ENCODE results near the gene COBL. TPM values are rescaled to one million over a fixed set of nuclear protein-coding genes. Genes with fewer than 3 reads are reported as not detected.

COBL gene, protein sequence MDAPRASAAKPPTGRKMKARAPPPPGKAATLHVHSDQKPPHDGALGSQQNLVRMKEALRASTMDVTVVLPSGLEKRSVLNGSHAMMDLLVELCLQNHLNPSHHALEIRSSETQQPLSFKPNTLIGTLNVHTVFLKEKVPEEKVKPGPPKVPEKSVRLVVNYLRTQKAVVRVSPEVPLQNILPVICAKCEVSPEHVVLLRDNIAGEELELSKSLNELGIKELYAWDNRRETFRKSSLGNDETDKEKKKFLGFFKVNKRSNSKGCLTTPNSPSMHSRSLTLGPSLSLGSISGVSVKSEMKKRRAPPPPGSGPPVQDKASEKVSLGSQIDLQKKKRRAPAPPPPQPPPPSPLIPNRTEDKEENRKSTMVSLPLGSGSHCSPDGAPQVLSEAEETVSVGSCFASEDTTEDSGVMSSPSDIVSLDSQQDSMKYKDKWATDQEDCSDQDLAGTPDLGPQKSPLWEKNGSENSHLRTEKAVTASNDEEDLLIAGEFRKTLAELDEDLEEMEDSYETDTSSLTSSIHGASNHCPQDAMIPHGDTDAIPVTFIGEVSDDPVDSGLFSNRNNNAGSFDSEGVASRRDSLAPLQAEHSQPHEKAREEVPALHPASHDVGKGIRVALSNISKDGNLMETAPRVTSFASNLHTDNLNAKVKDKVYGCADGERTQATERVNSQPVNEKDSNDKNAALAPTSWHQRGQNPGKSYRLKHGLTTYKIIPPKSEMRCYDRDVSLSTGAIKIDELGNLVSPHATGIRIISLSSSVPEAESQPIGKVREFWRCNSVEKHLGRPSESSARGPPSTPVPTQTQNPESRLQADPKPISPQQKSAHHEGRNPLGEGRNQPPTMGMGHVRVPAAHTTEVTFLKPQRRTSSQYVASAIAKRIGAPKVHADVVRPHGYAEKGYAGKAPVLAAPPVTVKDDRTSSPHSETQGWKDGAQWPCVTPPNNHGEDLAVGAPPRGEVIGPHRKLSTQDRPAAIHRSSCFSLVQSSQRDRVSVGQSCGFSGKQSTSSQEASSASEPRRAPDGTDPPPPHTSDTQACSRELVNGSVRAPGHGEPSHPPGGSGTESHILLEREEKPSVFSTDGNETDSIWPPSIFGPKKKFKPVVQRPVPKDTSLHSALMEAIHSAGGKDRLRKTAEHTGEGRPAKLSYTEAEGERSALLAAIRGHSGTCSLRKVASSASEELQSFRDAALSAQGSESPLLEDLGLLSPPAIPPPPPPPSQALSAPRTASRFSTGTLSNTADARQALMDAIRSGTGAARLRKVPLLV
- 10 to 100 TPM; 17.9 to 26.5 (median 20.6) TPM for polyA plus RNA-seq (ENCODE audit: insufficient read length in 3 of 3)
- long read RNA-seq, donor 1, full-length matches to known transcripts = 1 of 1 reads
- long read RNA-seq, donor 1, partial matches to known transcripts = 0 of 1 reads
- long read RNA-seq, donor 1, other reads (novel, unspliced or antisense) = 0 of 1 reads
- long read RNA-seq, donor 2, full-length matches to known transcripts = 3 of 3 reads
- long read RNA-seq, donor 2, partial matches to known transcripts = 0 of 3 reads
- long read RNA-seq, donor 2, other reads (novel, unspliced or antisense) = 0 of 3 reads
- long read RNA-seq, donor 3, full-length matches to known transcripts = 1 of 1 reads
- long read RNA-seq, donor 3, partial matches to known transcripts = 0 of 1 reads
- long read RNA-seq, donor 3, other reads (novel, unspliced or antisense) = 0 of 1 reads
- long read RNA-seq, donor 4 = 0 reads
- long read RNA-seq, donor 5 = 0 reads
- long read RNA-seq, donor 6, partial matches to known transcripts = 5 of 5 reads
- long read RNA-seq, donor 6, other reads (novel, unspliced or antisense) = 0 of 5 reads
- long read RNA-seq, donor 7 = 0 reads
- long read RNA-seq, donor 8 = 0 reads
- long read RNA-seq, donor 9, full-length matches to known transcripts = 1 of 1 reads
- long read RNA-seq, donor 9, partial matches to known transcripts = 0 of 1 reads
- long read RNA-seq, donor 9, other reads (novel, unspliced or antisense) = 0 of 1 reads
- long read RNA-seq, donor 10 = 0 reads
- long read RNA-seq, donor 11 = 0 reads
- long read RNA-seq, donor 12 = 0 reads
- long read RNA-seq, donor 13 = 0 reads
- long read RNA-seq, donor 14, partial matches to known transcripts = 18 of 18 reads
- long read RNA-seq, donor 14, other reads (novel, unspliced or antisense) = 0 of 18 reads
- long read RNA-seq, donor 15, partial matches to known transcripts = 5 of 5 reads
- long read RNA-seq, donor 15, other reads (novel, unspliced or antisense) = 0 of 5 reads
- long read RNA-seq, donor 16, partial matches to known transcripts = 5 of 5 reads
- long read RNA-seq, donor 16, other reads (novel, unspliced or antisense) = 0 of 5 reads

- DNase-seq = peak; percentile 24
Measured at GRCh38 chr7:51316666-51317581, at the start of gene COBL. TSS of gene COBL (minus strand) at chr7:51316809. CDS start at chr7:51316633, 176 bp downstream.

DNA sequence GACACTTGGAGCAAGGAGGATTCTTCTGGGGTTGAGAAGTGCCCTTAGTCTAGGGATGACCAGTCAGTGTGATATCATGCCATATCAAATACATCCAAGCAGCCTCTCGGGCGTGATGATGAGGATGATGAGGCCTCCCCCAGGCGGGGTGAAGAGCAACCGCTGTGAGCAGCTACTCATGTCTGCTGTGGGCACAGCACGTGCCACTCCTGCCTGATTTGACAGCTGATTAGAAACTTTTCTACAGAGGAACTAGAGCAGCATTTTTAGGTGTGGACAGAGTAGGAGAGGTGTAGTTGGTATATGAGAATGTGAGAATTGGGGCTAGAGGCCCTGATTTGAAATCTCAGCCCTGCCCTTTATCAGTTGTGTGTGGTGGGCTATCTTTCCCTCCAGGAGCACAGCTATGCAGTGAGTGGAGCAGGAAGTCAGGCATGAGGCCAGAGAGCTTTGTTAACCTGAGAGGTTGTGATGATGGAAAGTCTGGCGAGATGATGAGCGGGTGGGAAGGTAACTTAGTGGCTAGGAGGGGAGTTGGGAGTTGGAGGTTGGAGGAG, 49.6 kb upstream of the COBL start:
- DNase-seq = no peak

DNA sequence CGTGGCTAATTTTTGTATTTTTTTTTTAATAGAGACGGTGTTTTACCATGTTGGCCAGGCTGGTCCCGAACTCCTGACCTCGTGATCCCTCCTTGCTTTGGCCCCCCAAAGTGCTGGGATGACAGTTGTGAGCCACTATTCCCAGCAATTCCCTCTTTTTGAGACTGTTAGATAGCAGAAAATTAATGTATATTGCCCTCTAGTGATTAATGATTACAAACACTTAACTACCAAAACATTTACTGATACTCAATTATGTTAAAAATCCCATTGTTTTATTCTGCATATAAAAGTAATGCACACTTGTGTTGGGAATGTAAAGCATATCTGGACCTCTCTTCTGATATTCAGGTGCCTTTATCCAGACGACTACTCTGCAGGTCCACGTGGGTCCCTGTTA, 41.2 kb upstream of the COBL start:
- no peak for DNase-seq

DNA sequence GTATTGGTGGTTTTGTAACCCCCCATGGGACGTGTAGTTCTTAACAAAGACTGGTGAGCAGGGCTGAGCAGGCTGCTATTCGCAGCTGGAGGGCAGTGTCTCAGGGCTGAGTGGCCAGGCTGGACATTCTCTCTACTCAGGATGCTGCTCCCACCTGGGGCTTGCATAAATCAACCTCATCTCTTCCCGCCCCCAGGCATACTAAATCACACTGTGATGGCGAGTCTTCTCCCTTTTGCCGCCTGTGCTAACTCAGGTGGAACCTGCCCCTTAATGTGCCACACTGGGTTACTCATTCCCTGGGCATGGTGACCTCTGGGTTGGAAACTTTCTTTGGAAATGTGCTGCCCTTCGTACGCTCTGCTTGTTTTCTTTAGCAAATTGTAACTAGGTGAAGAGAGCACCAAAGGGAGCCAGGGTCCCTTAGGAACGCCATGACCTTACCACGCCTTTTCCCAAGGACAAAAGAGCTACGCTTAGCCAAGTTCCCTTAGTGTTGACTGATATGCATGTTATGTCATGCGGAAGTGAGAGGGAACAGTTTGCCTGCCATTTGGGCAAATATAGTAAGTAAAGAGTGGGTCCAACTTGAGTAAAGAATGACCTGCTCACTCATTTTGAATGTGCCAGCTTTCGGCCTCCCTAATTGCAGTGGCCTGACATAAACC, 40.4 kb upstream of the COBL start:
- DNase-seq = peak; percentile 77

- no peak for DNase-seq
Measured at GRCh38 chr7:51354897-51355296, 38.3 kb upstream of the COBL start.

DNA sequence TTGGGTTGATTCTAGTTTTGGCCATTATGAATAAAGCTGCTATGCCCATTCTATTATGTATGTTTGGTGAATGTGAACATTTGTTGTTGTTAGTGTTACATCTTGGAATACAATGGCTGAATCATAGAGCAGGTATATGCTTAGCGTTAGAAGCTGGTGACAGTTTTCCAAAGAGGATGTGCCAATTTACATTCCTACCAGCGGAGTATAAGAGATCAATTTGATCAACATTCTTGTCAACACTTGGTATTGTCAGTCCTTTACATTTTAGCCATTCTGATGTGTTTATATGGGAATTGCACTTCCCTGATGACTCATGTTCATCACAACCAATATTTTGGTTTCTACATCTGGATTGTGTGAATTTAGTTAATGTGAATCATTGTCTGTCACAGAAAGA, 37.8 kb upstream of the COBL start:
- no peak for DNase-seq

DNA sequence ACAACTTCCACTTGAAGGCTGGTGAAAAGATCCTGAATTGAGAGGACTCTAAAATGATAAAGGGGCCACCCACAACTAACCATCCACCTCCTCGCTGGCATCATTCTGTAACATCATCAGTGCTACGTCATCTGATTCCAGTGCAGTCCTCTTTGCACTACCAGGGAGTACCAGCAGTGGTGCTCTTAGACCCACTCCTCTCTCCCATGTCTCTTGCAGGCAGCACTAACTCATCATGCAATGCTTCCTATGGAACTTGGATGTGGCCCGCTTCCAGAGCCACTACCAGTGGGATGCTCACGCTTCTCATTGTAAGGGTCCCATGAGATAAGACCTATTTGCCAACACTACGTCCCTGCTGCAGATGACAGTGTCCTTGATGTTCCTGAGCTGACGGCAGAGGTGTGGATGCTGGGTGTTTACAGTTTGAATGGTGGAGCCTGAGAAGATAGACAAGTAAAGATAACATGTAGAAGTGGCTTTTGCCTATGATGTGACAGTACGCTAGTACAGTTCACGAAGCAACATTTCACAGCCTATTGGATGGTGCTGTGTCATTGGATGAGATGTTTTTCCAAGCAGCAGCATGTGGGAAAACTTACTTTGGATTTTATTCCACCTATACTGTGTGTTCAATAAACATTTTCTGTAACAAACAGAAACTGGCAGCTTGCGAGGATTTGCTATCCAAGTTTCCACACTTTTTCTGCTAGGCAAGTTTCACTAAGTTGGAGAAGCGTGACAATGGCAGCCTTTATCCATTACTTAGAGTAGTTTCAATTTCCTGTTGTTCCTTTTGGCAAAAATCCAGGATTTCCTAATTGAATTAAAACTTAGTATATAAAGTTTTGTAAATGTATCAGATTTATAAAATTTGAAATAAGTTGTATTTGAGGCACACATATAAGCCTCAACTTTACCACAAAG, 35.8 kb upstream of the COBL start:
- peak; percentile 46 for DNase-seq

DNA sequence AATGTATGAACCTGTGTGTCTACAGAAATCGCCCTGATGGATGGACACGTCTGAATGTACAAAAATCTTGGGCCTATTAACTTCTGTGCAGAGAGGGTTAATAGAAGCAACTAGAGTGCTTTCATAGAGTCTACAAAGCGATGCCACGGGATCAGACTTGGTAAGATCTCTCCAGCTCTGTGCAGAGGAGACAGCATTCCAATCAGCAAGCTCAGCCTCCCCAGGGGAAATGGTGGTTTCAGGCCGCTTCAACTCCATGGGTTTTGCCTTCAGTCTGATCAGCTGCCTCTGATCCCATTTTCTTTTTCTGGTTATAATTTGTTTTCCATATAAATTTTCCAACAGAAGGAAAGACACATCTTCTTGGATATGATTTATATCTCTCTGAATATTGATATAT, 35.1 kb upstream of the COBL start:
- DNase-seq = no peak

- DNase-seq = no peak
Measured at GRCh38 chr7:51350546-51350896, 33.9 kb upstream of the COBL start.

GRCh38 chr7:51349820-51350545, 33.4 kb upstream of the COBL start:
- DNase-seq = peak; percentile 54

DNA sequence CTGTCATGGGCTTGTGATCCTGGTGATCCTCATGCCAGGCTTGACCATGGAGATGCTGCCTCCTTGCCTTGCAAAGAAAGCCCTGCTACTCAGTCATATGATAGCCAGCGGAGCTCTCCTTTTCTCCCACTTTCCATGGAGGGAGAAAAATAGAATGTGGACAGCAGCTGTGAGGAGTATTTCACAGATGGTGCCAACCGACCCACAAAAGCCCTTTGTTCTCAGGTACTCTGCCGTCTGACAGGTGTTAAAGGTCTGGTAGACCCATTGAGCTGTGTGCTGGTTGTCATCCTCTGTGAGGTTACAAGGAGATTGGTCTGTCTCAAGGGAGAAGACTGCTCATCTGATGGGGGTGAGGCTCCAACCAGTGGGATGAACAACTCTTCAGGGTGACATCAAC, 29.5 kb upstream of the COBL start:
- no peak for DNase-seq

- no peak for DNase-seq
Measured at GRCh38 chr7:51344406-51345138, 28.0 kb upstream of the COBL start.

GRCh38 chr7:51340936-51341335, 24.3 kb upstream of the COBL start:
- no peak for DNase-seq

DNA sequence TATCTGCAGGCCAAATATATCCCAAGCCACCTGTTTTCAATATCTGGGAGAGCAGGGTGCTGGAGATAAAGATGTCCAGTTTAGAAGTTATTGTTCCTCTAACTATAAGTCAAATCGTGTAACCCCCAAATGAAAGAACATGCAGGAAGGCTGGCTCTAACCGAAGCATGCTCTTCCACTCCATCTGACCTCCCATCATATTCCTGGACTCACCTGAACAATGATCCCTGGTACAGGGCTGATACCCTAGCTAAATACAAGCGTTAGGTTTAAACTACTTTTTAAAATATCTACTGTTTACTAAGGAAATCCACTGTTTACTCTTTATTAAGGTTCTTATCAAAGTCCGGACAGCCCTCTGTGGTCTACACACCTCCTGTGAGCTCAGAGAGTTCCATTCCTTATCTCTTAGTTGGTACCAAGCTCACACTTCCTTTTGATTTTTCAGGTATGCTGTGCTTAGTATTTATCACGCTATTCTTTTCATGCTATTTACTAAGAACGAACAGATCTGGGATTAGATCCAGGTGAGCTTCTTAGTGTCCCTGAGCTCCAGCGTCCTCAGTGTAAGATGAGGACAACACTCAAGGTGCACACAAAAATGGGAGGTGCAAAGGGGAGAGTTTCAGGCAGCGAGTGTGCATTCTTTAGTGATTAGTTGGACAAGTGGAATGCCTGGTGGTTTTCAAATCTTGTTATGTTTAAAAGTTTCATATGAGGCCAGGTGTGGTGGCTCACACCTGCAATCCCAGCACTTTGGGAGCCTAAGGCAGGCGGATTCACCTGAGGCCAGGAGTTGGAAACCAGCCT, 23.6 kb upstream of the COBL start:
- DNase-seq = no peak
